HG03139 (cell line): Measurements from ENCODE around the gene CLEC14A.

Experiments
- ATAC-seq: cut with Tn5 transposase; IDR thresholded peaks from one replicate; pipeline ENCODE4 v1.9.1; 2021; ENCODE audit not compliant: unreplicated experiment

Gene CLEC14A

GRCh38 chr14:38255673-38256532 lies at the start of gene CLEC14A:
TSS of gene CLEC14A (minus strand) at chr14:38256093. CDS start at chr14:38256022, 71 bp downstream.
- no peak for ATAC-seq

DNA sequence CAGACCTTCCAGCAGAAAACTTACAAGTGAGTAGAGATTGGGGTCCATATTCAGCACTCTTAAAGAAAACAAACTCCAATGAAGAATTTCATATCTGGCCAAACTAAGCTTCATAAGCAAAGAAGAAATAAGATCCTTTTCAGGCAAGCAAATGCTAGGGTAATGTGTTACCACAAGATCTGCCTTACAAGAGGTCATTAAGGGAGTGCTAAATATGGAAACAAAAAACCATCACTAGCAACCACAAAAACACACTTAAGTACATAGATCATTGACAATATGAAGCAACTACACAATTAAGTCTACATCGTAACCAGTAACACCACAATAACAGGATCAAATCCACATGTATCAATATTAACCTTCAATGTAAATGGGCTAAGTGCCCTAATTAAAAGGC lies 47.1 kb upstream of the CLEC14A start:
- no peak for ATAC-seq

DNA sequence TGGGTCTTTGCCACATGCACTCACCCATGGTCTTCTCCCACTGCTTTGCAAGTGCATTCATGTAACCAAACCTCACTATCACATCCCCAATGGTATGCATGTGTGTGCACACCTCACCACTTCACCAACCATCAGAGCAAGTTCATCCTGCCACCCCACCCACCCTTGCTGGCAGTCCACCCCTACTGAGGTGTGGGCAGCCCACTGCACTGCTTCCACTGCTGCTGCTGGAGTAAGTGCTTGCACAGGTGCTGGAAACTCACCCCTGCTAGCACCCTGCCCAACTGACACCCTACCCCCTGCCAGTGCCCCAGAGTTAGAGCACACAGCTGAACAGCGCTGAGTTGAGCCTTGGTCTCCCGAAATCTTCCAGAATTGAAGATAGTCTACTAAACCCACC lies 46.1 kb upstream of the CLEC14A start:
- ATAC-seq = no peak

DNA sequence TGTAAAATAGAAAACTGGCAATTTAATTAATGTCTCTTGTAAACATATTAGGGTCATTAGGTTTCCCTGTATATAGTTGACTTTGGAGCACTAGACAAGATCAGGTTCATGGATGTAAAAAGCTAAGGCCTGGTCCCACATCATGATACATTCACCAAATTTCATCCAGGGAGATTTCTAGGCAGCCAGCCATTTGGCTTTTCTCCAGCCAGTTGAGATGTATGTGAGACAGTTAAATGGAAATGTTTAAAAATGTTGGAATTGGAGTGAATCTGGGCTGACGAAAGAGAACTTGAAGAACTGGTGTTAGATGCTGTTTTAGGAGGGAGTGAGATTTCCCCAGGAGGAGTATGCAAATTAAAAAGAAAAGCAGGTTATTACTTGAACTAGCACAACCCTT lies 41.8 kb upstream of the CLEC14A start:
- no peak for ATAC-seq

GRCh38 chr14:38291681-38292467 lies 36.0 kb upstream of the CLEC14A start:
- no peak for ATAC-seq

DNA sequence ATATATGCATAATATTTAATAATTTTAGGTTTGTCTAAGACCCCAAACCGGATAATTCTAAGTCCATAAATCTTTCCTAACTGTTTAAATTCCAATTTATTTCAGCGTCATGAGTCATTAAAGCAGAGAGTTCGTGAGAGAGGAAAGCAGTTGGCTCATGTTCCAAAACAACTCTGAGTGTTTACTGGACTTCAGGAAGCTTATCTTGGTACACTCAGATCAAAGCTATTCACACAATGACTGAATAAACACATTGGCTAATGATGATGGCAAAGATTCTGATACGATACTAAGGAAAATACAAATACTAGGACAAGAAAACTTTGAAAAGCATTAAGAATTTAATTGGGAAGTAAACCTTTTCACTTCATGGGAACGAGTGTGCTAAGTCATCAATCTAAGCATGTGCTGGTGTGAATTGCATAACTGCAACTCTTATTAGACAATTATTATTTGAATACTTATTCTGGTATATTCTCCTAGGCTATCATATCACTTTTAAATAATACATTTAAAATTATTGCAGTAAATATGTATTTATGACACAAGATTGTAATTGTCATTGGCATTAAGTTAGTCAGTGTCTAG lies 34.8 kb upstream of the CLEC14A start:
- ATAC-seq = no peak

DNA sequence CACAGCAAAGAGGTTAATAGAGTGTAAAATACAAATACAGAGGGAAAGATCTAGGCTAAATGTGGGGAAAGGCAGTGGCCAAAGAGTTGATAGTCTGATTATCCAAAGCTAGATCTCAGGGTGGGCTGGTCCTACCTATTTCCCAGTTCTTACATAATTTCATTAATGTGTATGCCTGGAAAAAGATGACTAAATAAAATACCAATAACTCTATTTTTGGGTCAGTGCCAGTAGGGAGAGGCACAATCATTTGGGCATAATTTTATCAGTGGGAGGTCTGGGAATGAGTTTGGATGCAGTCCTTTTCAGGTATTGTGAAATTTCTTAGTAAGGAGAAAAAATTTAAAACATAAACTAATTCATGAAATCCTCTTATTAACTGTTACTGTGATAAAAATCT lies 30.6 kb upstream of the CLEC14A start:
- ATAC-seq = no peak

GRCh38 chr14:38285962-38286361 lies 30.1 kb upstream of the CLEC14A start:
- ATAC-seq = no peak

- no peak for ATAC-seq
Measured at GRCh38 chr14:38282936-38283335, 27.0 kb upstream of the CLEC14A start.

DNA sequence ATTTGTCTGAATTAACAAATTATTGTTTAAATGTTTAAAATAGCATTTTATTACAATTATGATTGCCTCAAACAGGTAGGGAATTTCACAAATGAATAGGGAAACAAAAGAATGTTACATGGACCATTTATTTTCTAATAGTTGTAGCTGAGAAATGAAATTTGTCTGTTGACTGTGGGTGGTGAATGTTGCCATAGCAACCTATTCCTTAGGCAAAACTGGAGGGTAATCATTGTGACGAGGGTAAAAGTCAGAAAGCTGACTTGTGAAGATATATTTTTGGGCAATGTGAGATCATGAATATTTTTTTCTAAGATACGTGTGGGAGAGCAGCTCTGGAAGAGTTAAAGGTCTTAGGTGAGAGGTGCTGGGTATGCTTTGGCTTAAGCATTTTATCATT lies 24.2 kb upstream of the CLEC14A start:
- no peak for ATAC-seq

- ATAC-seq = no peak
Measured at GRCh38 chr14:38279572-38279971, 23.7 kb upstream of the CLEC14A start.

GRCh38 chr14:38278035-38278434 lies 22.1 kb upstream of the CLEC14A start:
- no peak for ATAC-seq

- ATAC-seq = no peak
Measured at GRCh38 chr14:38262844-38263243, 7.0 kb upstream of the CLEC14A start.

DNA sequence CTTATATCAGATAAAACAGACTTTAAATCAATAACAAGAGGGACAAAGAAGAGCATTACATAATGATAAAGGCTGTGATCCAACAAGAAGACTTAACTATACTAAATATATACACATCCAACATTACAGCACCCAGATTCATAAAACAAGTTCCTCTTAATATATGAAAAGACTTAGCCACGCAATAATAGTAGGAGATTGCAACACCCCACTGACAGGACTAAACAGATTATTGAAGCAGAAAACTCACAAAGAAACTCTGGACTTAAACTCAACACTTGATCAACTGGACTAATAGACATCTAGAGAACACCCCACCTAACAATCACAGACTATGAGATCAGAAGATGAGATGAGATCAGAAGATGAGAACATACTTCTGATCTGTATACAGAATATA lies 5.7 kb upstream of the CLEC14A start:
- no peak for ATAC-seq

DNA sequence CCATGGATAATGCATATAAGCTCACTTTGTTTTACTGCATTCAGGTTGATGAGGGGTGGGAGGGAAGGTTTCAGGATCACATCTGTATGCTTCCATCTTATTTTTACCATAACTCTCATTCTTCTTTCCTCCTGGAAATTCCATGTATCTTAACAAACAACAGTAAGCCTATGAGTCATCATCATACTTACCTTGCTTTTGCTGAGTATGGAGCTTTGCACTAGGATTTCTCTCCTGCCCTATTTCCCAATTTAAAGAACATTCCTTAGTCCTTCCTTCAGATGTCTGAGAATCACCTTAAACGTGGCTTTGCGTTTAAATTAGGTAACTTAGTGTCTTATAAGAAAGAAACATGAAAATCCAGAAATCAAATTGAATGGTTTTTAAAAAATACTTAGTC lies 1.6 kb upstream of the CLEC14A start:
- ATAC-seq = no peak

GRCh38 chr14:38256533-38256840 lies 594 bp upstream of the CLEC14A start:
- ATAC-seq = no peak

GRCh38 chr14:38255408-38255672 lies 553 bp downstream of the CLEC14A start:
- ATAC-seq = no peak

GRCh38 chr14:38254571-38255407 lies 1.1 kb downstream of the CLEC14A start:
- no peak for ATAC-seq

- ATAC-seq = no peak
Measured at GRCh38 chr14:38253676-38254075, 2.2 kb downstream of the CLEC14A start.

DNA sequence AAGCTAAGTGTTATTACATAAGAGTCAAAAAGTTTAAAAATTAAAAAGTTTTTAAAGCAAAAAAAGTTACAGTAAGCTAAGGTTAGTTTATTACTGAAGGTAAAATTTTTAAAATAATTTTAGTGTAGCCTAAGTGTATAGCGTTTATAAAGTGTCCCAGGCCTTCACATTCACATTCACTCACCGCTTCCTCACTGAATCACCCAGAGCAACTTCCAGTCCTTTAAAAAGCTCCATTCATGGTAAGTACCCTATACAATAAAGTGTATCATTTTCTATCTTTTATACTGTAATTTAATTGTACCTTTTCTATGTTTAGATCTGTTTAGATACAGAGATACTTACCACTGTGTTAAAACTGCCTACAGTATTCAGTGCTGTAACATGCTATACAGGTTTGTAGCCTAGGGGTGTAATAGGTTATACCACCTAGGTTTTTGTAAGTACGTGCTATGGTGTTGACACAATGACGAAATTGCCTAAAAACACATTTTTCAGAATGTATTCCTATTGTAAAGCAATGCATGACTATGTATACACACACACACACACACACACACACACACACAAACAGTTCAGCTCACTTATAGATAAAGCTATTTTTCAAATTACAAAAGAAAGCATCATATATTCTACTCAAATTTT lies 3.7 kb downstream of the CLEC14A start:
- no peak for ATAC-seq

- no peak for ATAC-seq
Measured at GRCh38 chr14:38250331-38250730, 5.6 kb downstream of the CLEC14A start.
